Measurements from ENCODE around the gene POLE. TPM values are rescaled to one million over a fixed set of nuclear protein-coding genes. Genes with fewer than 3 reads are reported as not detected.
A peak's percentile ranks its signal among the peaks of the same experiment; 100 is the strongest.

POLE gene
- total RNA-seq, 1 experiment from 2014 or later, result 147 TPM

DNA sequence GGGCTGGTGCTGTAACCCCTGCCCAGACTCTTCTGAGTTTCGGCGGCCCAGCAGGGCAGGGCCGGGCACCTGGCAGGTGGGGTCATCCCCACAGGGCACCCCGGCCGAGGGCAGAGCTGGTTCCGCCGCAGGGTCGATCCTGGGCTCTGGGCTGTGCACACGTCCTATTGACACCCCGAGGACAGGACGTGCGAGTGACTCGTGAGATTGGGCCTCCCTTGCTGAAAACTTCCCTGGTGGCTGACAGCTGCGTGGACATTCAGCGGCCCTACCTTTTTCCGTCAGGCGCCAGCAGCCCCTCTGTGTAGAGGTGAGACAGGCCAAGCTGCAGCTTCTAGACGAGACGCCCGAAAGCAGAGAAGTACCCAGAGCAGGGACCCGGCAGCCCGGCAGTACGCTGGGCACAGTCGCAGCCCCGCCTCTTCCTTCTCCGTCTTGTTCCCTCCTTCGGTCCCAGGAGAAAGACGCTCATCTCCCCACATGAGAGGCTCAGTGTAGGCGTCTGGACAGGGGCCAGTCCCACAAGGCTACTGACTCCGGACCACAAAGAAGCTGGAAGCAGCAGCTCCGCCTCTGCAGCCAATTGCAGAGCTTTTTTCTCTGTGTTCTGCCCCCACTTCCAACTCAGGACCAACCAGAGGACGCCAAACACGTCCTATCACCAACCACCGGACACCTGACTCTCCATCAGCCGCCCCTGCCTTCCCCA is 76.9 kb downstream of the POLE start, which contains the start of gene LRCOL1:
Gene LRCOL1, minus strand, starts transcription at position 532 of the 709 bp plus-strand sequence. CDS start 4,331 bp downstream, outside the sequence.
- no CpG with 5 or more reads among the region's 35 CpGs for whole genome bisulfite sequencing (ENCODE audit: extremely low coverage, insufficient read length, low lambda C conversion rate)
- no peak within 1 kb of the TSS for H2AFZ ChIP-seq (ENCODE audit: low read length)
- H3K79me2 ChIP-seq (ENCODE audit: insufficient read depth, low read length), result no peaks in the 10 kb centered on the region
- no peak within 1 kb of the TSS for H3K56ac ChIP-seq (ENCODE audit: insufficient read length, low read depth, low read length)
- Mint-ChIP-seq H3K4me3 (peak within 1 kb of the TSS in 1 of 2 experiments; percentile 23; a peak in 1 of 5 replicates), H3K4me1 (no peaks in the 10 kb centered on the region), H3K36me3 (ENCODE audit: insufficient read depth in 1 of 3, low read depth in 3 of 3) (peaks cover 0 to 4% (median 3%) of the 10 kb centered on the region in 3 experiments; a peak in 3 of 7 replicates), H3K27ac (no peak within 1 kb of the TSS), H3K27me3 (ENCODE audit: low read depth) (peaks cover 100% of the 10 kb centered on the region), H3K9me3 (peaks cover 16 to 18% of the 10 kb centered on the region in 2 experiments)
- H4K91ac ChIP-seq (ENCODE audit: insufficient read length, low read depth, low read length), result no peak within 1 kb of the TSS
- no peak within 1 kb of the TSS for H2BK120ac ChIP-seq (ENCODE audit: low read depth, low read length, poor library complexity, severe bottlenecking)
- H3K4me1 ChIP-seq (ENCODE audit: insufficient read depth, low read length), result no peaks in the 10 kb centered on the region
- no peak within 1 kb of the TSS for H3K4me2 ChIP-seq (ENCODE audit: insufficient read depth, insufficient read length, low read length)
- H4K8ac ChIP-seq (replicated peaks; ENCODE audit: insufficient read length, low read depth, low read length), result no peak within 1 kb of the TSS
- H2AK5ac ChIP-seq (ENCODE audit: insufficient read length, low read length), result no peak within 1 kb of the TSS
- no peak within 1 kb of the TSS for H2BK12ac ChIP-seq (ENCODE audit: insufficient read length, low read depth, low read length)
- no peaks in the 10 kb centered on the region for H4K20me1 ChIP-seq (ENCODE audit: control insufficient read depth, insufficient read depth, insufficient read length)
- no peak within 1 kb of the TSS for H3K23ac ChIP-seq (ENCODE audit: insufficient read length, low read depth, low read length)
- no peaks in the 10 kb centered on the region for H3K79me1 ChIP-seq (ENCODE audit: insufficient read depth, low read depth, low read length, poor library complexity, severe bottlenecking)
- H3T11ph ChIP-seq (ENCODE audit: low read length), result no peak within 1 kb of the TSS
- H2BK15ac ChIP-seq (ENCODE audit: low read depth, low read length), result no peak within 1 kb of the TSS
- H3K27ac ChIP-seq (ENCODE audit: insufficient read length, low read depth, low read length), result no peak within 1 kb of the TSS
- H3K9me3 ChIP-seq (ENCODE audit: control insufficient read depth, low read depth, low read length), result peaks cover 7% of the 10 kb centered on the region
- H2BK5ac ChIP-seq (ENCODE audit: insufficient read length, low read length), result no peak within 1 kb of the TSS
- no peak within 1 kb of the TSS for H3K9ac ChIP-seq (ENCODE audit: extremely low read depth, insufficient read length, low read length)
- H2BK20ac ChIP-seq (ENCODE audit: low read depth, low read length, poor library complexity, severe bottlenecking), result no peak within 1 kb of the TSS
- no peak within 1 kb of the TSS for H3K18ac ChIP-seq (ENCODE audit: insufficient read length, low read depth, low read length)
- H3K27me3 ChIP-seq (ENCODE audit: insufficient read depth, low read length), result peaks cover 13% of the 10 kb centered on the region
- no peak within 1 kb of the TSS for H4K5ac ChIP-seq (ENCODE audit: insufficient read length, low read depth, low read length)
- peak; percentile 45 for DNase-seq
- no peak within 1 kb of the TSS for H3K4ac ChIP-seq (ENCODE audit: low read depth, low read length)
- TF ChIP-seq, protein P1, sequence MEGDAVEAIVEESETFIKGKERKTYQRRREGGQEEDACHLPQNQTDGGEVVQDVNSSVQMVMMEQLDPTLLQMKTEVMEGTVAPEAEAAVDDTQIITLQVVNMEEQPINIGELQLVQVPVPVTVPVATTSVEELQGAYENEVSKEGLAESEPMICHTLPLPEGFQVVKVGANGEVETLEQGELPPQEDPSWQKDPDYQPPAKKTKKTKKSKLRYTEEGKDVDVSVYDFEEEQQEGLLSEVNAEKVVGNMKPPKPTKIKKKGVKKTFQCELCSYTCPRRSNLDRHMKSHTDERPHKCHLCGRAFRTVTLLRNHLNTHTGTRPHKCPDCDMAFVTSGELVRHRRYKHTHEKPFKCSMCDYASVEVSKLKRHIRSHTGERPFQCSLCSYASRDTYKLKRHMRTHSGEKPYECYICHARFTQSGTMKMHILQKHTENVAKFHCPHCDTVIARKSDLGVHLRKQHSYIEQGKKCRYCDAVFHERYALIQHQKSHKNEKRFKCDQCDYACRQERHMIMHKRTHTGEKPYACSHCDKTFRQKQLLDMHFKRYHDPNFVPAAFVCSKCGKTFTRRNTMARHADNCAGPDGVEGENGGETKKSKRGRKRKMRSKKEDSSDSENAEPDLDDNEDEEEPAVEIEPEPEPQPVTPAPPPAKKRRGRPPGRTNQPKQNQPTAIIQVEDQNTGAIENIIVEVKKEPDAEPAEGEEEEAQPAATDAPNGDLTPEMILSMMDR (conservative IDR thresholded peaks at IDR 0.05), result no peak
- H3K23me2 ChIP-seq (ENCODE audit: insufficient read length, low read depth, low read length, poor library complexity, severe bottlenecking), result no peaks in the 10 kb centered on the region
- H3K14ac ChIP-seq (ENCODE audit: insufficient read depth, low read length), result no peak within 1 kb of the TSS

Data from H9 (cell line).